Skeletal muscle tissue (tissue), 4 donors: ENCODE data around the gene GMEB2. TPM values are rescaled to one million over a fixed set of nuclear protein-coding genes. Genes with fewer than 3 reads are reported as not detected.

Source experiments
- H3K27ac ChIP-seq: one replicate; pipeline ENCODE4 v1.7.0; 2013; ENCODE audit warnings: mild to moderate bottlenecking, low read depth, low read length, inconsistent platforms
- H3K27me3 ChIP-seq, 3 donors: one replicate each; pipeline ENCODE4 v1.7.0; 2013; ENCODE audit warnings: low read length in 3 of 3; ENCODE audit not compliant: control insufficient read depth in 3 of 3, insufficient read depth in 3 of 3
- H3K36me3 ChIP-seq, 3 donors: one replicate each; pipeline ENCODE4 v1.7.0; 2013; ENCODE audit warnings: low read length in 3 of 3; ENCODE audit not compliant: control insufficient read depth in 3 of 3, insufficient read depth in 3 of 3
- H3K4me1 ChIP-seq, 3 donors: one replicate each; pipeline ENCODE4 v1.7.0; 2013; ENCODE audit warnings: low read length in 3 of 3, mild to moderate bottlenecking in 3 of 3; ENCODE audit not compliant: control insufficient read depth in 3 of 3, insufficient read depth in 3 of 3
- H3K4me3 ChIP-seq, 3 donors: one replicate each; pipeline ENCODE4 v1.7.0; 2013; ENCODE audit warnings: low read length in 3 of 3
- H3K9ac ChIP-seq, 3 donors: one replicate each; pipeline ENCODE4 v1.7.0; 2013; ENCODE audit warnings: low read length in 3 of 3, mild to moderate bottlenecking in 3 of 3, moderate library complexity in 2 of 3, low read depth in 1 of 3
- H3K9me3 ChIP-seq, 3 donors: one replicate each; pipeline ENCODE4 v1.7.0; 2013; ENCODE audit warnings: low read length in 3 of 3; ENCODE audit not compliant: control insufficient read depth in 3 of 3
- total RNA-seq: library from RNA; depleted of rRNA; stranded (reverse); fragments of >200 nt; gene quantifications from one replicate; pipeline ENCODE4 v1.2.3, GENCODE V29; 2014
- donor health status: Osteomylitis.

GMEB2 gene
- total RNA-seq, 1 donor from 2014 or later = 5.7 TPM

- Histone ChIP-seq H3K36me3 (peaks cover 0 to 3% (median 0%) of the 10 kb centered on the region in 3 donors), H3K9ac (no peak overlapping the region), H3K27me3 (peaks cover 0 to 14% (median 12%) of the 10 kb centered on the region in 3 donors), H3K4me1 (peaks cover 2 to 14% (median 8%) of the 10 kb centered on the region in 3 donors), H3K27ac (no peak overlapping the region), H3K9me3 (no peaks in the 10 kb centered on the region), H3K4me3 (no peak overlapping the region)
These were observed 44.4 kb downstream of the GMEB2 start for GRCh38 chr20:63582382-63583063.

GRCh38 chr20:63580796-63581461 is 46.0 kb downstream of the GMEB2 start:
- no peak overlapping the region for H3K9ac ChIP-seq
- H3K9me3 ChIP-seq = no peaks in the 10 kb centered on the region
- peaks cover 5 to 12% (median 6%) of the 10 kb centered on the region in 3 donors for H3K4me1 ChIP-seq
- no peaks in the 10 kb centered on the region for H3K36me3 ChIP-seq
- peaks cover 0 to 14% (median 12%) of the 10 kb centered on the region in 3 donors for H3K27me3 ChIP-seq
- no peak overlapping the region for H3K4me3 ChIP-seq
- H3K27ac ChIP-seq = no peak overlapping the region

- H3K27me3 ChIP-seq = peaks cover 0 to 20% (median 14%) of the 10 kb centered on the region in 3 donors
- no peaks in the 10 kb centered on the region for H3K36me3 ChIP-seq
- H3K27ac ChIP-seq = no peak overlapping the region
- H3K9ac ChIP-seq = no peak overlapping the region
- peaks cover 5 to 11% (median 8%) of the 10 kb centered on the region in 3 donors for H3K4me1 ChIP-seq
- H3K9me3 ChIP-seq = no peaks in the 10 kb centered on the region
- no peak overlapping the region for H3K4me3 ChIP-seq
These were observed 47.7 kb downstream of the GMEB2 start for GRCh38 chr20:63579017-63579694.

DNA sequence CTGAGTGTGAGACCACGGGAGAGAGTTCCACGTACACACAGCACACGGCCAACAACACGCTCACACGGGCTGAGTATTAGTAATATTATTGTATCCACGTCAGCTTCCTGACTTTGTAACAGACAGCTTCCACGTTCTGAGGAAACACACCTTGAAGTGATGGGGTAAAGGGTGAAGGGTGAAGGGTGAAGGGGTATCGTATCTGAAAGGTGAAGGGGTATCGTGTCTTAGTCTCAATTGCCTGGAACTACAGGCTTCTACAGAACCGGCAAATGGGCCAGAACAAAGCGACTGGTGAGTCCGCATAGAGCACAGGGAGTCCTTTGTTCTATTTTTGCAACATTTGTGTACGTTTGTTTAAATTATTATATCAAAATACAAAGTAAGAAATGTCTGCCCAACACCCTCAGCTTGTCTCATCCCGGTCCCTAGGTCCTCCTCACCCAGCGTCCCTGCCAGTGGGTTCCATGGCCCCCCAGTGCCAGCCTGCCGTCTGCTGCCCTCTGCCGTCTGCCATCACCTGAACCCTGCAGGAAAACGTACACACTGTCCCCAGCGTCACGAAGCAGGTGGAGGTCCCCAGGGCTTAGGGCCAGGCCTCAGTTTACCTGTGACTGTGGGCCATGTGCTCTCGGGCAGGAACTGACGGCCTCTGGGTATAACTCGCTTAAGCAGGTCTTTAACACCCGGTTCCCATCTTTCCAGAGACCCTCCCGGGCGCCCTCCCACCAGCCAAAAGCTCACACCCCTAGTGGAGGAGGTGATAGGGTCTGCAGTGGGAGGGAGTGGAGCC is 48.5 kb downstream of the GMEB2 start:
- H3K4me3 ChIP-seq = no peak overlapping the region
- no peak overlapping the region for H3K27ac ChIP-seq
- H3K36me3 ChIP-seq = no peaks in the 10 kb centered on the region
- peaks cover 2 to 24% (median 14%) of the 10 kb centered on the region in 3 donors for H3K27me3 ChIP-seq
- no peak overlapping the region for H3K9ac ChIP-seq
- H3K9me3 ChIP-seq = no peaks in the 10 kb centered on the region
- H3K4me1 ChIP-seq = peaks cover 10 to 15% (median 10%) of the 10 kb centered on the region in 3 donors

DNA sequence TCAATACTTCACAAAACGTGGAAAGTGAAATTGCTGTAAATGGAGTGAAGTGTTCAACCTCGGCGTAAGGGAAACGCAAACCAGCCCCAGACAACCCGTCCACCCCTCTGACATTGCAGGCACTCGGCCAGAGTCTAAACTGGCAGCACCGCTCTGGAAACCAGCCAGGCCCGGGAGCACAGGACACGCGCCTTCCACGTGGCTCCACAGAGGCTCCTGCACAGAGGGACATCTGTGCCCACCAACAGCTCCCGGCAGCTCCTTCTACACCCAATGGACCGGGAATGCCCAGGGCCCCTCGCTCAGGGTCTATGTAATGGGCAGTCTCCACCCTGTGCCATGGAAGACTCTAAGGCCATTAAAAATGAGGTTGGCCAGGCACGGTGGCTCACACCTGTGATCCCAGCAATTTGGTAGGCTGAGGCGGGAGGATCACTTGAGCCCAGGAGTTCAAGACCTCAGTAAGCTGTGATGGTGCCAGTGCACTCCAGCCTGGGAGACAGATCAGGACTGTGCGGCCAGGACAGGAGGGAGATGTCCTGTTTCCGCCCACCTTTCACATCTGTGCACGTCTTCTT is 49.5 kb downstream of the GMEB2 start:
- Histone ChIP-seq H3K4me3 (peak overlapping the region in 1 of 3 donors; percentile 22), H3K4me1 (peaks cover 16 to 22% (median 17%) of the 10 kb centered on the region in 3 donors), H3K27ac (no peak overlapping the region), H3K9me3 (no peaks in the 10 kb centered on the region), H3K36me3 (no peaks in the 10 kb centered on the region), H3K9ac (peak overlapping the region in 1 of 3 donors; percentile 25), H3K27me3 (peaks cover 9 to 34% (median 20%) of the 10 kb centered on the region in 3 donors)

GRCh38 chr20:63576311-63576710 is 50.6 kb downstream of the GMEB2 start:
- no peak overlapping the region for H3K27ac ChIP-seq
- H3K36me3 ChIP-seq = no peaks in the 10 kb centered on the region
- H3K4me3 ChIP-seq = no peak overlapping the region

DNA sequence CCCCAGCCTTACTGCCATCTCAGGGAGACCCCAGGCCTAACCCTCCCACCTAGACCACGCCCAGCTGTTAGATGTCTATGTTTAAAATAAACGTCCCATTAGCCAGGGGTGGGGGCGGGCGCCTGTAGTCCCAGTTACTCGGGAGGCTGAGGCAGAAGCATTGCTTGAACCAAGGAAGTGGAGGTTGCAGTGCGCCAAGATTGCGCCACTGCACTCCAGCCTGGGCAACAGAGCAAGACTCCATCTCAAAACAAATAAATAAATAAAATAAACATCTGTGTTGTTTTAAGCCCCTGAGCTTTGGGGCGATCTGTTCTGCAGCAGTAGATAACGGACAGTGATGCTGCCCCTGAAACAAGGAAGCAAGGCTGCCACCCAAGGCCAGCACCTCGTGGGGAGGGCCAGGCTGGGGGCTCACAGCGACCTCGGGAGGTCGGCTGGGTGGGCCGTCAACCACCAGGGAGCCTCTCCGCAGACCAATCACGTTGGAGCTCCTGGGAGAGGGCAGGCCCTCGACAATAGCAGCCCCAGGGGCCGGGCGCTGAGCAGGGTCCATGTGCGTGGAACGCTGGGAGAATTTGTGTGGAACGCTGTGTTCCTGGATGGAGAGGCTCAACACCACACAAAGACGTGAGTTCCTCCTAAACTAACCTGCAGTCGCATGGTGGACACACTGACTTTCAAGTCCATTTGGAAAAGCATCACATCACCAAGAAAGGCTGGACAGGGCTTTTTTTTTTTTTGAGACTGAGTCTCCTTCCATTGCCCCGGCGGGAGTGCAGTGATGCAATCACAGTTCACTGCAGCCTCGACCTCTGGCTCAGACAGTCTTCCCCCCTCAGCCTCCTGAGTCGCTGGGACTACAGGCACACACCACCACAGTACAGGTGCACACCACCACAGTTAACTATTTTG is 51.8 kb downstream of the GMEB2 start:
- Histone ChIP-seq H3K9ac (peak overlapping the region in 1 of 3 donors; percentile 53), H3K27me3 (peaks cover 12 to 41% (median 20%) of the 10 kb centered on the region in 3 donors), H3K4me3 (no peak overlapping the region), H3K4me1 (peaks cover 16 to 22% (median 17%) of the 10 kb centered on the region in 3 donors), H3K27ac (no peak overlapping the region), H3K36me3 (no peaks in the 10 kb centered on the region), H3K9me3 (no peaks in the 10 kb centered on the region)

More at GRCh38 chr20:63576311-63576710, 50.6 kb downstream of the GMEB2 start:
- no peaks in the 10 kb centered on the region for H3K9me3 ChIP-seq
- H3K27me3 ChIP-seq = peaks cover 9 to 41% (median 20%) of the 10 kb centered on the region in 3 donors
- no peak overlapping the region for H3K9ac ChIP-seq
- H3K4me1 ChIP-seq = peaks cover 16 to 22% (median 17%) of the 10 kb centered on the region in 3 donors

- H3K27ac ChIP-seq = peak within 1 kb of the TSS; percentile 30
These were observed 52.6 kb downstream of the GMEB2 start, which contains the start of gene HELZ2 for GRCh38 chr20:63574156-63574828. HELZ2 (minus strand) TSS chr20:63574239; CDS start chr20:63572385, 1,854 bp downstream.

More at GRCh38 chr20:63574156-63574828, 52.6 kb downstream of the GMEB2 start, which contains the start of gene HELZ2:
- Histone ChIP-seq H3K4me3 (peak within 1 kb of the TSS; percentile 56 to 69 (median 64)), H3K9ac (peak within 1 kb of the TSS; percentile 57 to 75 (median 74)), H3K36me3 (no peaks in the 10 kb centered on the region), H3K9me3 (no peaks in the 10 kb centered on the region), H3K27me3 (peaks cover 17 to 40% (median 19%) of the 10 kb centered on the region in 3 donors), H3K4me1 (peaks cover 16 to 22% (median 17%) of the 10 kb centered on the region in 3 donors)
